DOHH2 (cell line): ENCODE measurements around the gene EFL1.

Experiments
- H3F3A ChIP-seq: fragments of 200-600 bp; sonication (generic), shearing (Covaris generic); 2 replicates; pipeline ENCODE4 v1.6.0; 2016; ENCODE audit warnings: antibody characterized with exemption, mild to moderate bottlenecking; ENCODE audit not compliant: control insufficient read depth, insufficient read depth
- H3K27ac ChIP-seq: fragments of 200-600 bp; sonication (generic); 2 replicates; pipeline ENCODE4 v1.5.1; 2014; ENCODE audit warnings: low read depth, mild to moderate bottlenecking, low read length, moderate library complexity
- H3K27me3 ChIP-seq: fragments of 200-600 bp; sonication (generic); 2 replicates; pipeline ENCODE4 v1.6.1; 2014; ENCODE audit warnings: mild to moderate bottlenecking, low read length, mixed read lengths; ENCODE audit not compliant: control insufficient read depth
- H3K36me3 ChIP-seq: fragments of 200-600 bp; sonication (generic); 2 replicates; pipeline ENCODE4 v1.6.1; 2014; ENCODE audit warnings: mild to moderate bottlenecking, low read length, moderate library complexity, mixed read lengths; ENCODE audit not compliant: control insufficient read depth
- H3K4me1 ChIP-seq: fragments of 200-600 bp; sonication (generic); 2 replicates; pipeline ENCODE4 v1.6.1; 2014; ENCODE audit warnings: mild to moderate bottlenecking, low read length, mixed read lengths; ENCODE audit not compliant: control insufficient read depth
- H3K4me2 ChIP-seq: fragments of 200-600 bp; sonication (generic); 2 replicates; pipeline ENCODE4 v1.6.0; 2014; ENCODE audit warnings: mild to moderate bottlenecking, low read length, moderate library complexity
- H3K4me3 ChIP-seq: fragments of 200-600 bp; sonication (generic); 2 replicates; pipeline ENCODE4 v1.5.1; 2014; ENCODE audit warnings: mild to moderate bottlenecking, low read length, mixed read lengths
- H3K79me2 ChIP-seq: fragments of 200-600 bp; sonication (generic); 2 replicates; pipeline ENCODE4 v1.6.1; 2014; ENCODE audit warnings: mild to moderate bottlenecking, low read length, mixed read lengths; ENCODE audit not compliant: control insufficient read depth
- H3K9me2 ChIP-seq: fragments of 200-600 bp; sonication (generic); replicated peaks from 2 replicates; pipeline ENCODE4 v1.6.1; 2014; ENCODE audit warnings: mild to moderate bottlenecking, low read length, mixed read lengths; ENCODE audit not compliant: control insufficient read depth
- H3K9me3 ChIP-seq: fragments of 200-600 bp; sonication (generic); 2 replicates; pipeline ENCODE4 v1.6.1; 2014; ENCODE audit warnings: antibody characterized with exemption, low read length, mixed read lengths; ENCODE audit not compliant: control insufficient read depth, insufficient read depth
- H4K20me1 ChIP-seq: fragments of 200-600 bp; sonication (generic); 2 replicates; pipeline ENCODE4 v1.6.0; 2014; ENCODE audit warnings: low read depth, mild to moderate bottlenecking, antibody characterized with exemption, low read length, moderate library complexity; ENCODE audit not compliant: control insufficient read depth, insufficient read depth
- EZH2phosphoT487 ChIP-seq: fragments of 200-600 bp; sonication (generic); IDR thresholded peaks from 2 replicates; pipeline ENCODE4 v1.6.1; 2017; ENCODE audit warnings: borderline replicate concordance, mild to moderate bottlenecking, antibody characterized with exemption, low read length, moderate library complexity, mixed read lengths
- TF ChIP-seq, protein P1 (sequence below): fragments of 200-600 bp; sonication (generic); IDR thresholded peaks from one replicate; pipeline ENCODE4 v1.5.1; 2014; ENCODE audit warnings: antibody characterized with exemption, mild to moderate bottlenecking, low read depth, low read length; ENCODE audit not compliant: poor library complexity, severe bottlenecking

EFL1 gene

DNA sequence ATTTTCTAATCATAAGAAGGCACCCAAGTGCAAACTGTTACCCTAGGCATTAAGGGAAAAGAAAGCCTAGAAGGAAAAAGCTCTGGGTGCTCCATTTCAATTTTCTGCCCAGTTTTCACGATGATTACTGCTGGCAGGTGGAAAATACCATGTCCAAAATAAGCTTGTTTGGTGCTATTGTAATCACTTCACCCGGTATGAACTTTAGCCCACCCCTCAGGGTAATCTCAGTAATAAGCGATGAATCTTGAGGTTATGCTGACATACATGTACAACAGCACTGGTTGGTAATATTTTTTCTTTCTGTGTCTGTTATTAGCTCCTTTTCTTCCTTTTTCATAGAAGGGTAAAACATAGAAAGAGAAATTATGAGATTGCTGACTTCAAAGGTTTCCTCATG, 128.1 kb downstream of the EFL1 start:
- no peak for TF ChIP-seq EZH2phosphoT487
- TF ChIP-seq, protein P1, sequence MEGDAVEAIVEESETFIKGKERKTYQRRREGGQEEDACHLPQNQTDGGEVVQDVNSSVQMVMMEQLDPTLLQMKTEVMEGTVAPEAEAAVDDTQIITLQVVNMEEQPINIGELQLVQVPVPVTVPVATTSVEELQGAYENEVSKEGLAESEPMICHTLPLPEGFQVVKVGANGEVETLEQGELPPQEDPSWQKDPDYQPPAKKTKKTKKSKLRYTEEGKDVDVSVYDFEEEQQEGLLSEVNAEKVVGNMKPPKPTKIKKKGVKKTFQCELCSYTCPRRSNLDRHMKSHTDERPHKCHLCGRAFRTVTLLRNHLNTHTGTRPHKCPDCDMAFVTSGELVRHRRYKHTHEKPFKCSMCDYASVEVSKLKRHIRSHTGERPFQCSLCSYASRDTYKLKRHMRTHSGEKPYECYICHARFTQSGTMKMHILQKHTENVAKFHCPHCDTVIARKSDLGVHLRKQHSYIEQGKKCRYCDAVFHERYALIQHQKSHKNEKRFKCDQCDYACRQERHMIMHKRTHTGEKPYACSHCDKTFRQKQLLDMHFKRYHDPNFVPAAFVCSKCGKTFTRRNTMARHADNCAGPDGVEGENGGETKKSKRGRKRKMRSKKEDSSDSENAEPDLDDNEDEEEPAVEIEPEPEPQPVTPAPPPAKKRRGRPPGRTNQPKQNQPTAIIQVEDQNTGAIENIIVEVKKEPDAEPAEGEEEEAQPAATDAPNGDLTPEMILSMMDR, result no peak
- no peaks in the 10 kb centered on the region for H3K79me2 ChIP-seq

DNA sequence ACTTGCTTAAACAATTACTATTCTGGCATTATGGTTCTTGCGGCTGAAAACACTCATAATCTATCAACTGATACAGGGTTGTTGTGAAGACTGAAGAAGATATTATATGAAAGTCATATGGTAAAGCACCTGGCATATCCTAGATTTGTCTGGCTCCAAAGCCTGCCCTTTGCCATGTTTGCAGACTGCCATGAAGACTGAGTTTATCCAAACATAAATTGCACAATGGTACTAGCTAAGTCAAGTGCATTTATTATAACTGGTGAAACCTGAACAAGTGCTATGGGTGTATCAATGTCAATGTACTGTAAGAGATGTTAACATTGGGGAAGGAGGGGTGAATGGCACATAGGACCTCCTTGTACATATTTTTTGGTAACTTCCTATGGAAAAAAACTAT, 129.3 kb downstream of the EFL1 start:
- Histone ChIP-seq H3K27me3 (no peaks in the 10 kb centered on the region), H3K36me3 (peaks cover 41% of the 10 kb centered on the region), H3F3A (no peaks in the 10 kb centered on the region), H3K4me1 (no peaks in the 10 kb centered on the region), H3K4me2 (no peak overlapping the region), H3K9me3 (no peaks in the 10 kb centered on the region), H3K79me2 (no peaks in the 10 kb centered on the region), H3K4me3 (no peak overlapping the region), H3K9me2 (no peaks in the 10 kb centered on the region), H3K27ac (no peak overlapping the region), H4K20me1 (no peaks in the 10 kb centered on the region)
- TF ChIP-seq EZH2phosphoT487, result no peak
- TF ChIP-seq, protein P1, result no peak

More for the DNA sequence above, 128.1 kb downstream of the EFL1 start:
- H3K4me3 ChIP-seq, result no peak overlapping the region
- H3K27me3 ChIP-seq, result no peaks in the 10 kb centered on the region
- no peaks in the 10 kb centered on the region for H3K9me2 ChIP-seq
- peaks cover 45% of the 10 kb centered on the region for H3K36me3 ChIP-seq
- H4K20me1 ChIP-seq, result no peaks in the 10 kb centered on the region
- H3K4me2 ChIP-seq, result no peak overlapping the region
- no peaks in the 10 kb centered on the region for H3K9me3 ChIP-seq
- 0 out of 2 replicates have a peak, but pooled peaks cover under 1% of the 10 kb centered on the region for H3K4me1 ChIP-seq
- no peaks in the 10 kb centered on the region for H3F3A ChIP-seq
- no peak overlapping the region for H3K27ac ChIP-seq

DNA sequence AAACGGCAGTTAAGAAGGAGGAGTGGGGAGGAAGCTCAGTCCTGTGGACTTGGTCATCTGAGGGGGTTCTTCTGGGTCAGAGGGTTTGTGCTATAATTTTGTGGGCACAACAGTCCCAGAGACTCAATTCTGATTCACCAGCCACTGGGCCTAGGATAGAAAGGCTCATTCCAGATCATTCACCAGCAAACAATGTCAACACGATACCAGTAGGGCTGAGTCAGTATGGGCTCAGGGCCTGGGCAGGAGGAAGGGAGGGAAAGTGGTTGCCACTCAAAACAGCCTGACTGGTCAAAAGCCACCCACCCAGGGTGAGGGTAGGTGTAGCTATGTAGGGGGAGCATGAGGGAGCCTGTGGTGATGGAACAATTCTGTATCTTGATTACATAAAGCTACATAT, 129.8 kb downstream of the EFL1 start:
- no peaks in the 10 kb centered on the region for H3F3A ChIP-seq
- H3K36me3 ChIP-seq, result peaks cover 38% of the 10 kb centered on the region
- H3K4me1 ChIP-seq, result no peaks in the 10 kb centered on the region

More for the DNA sequence above, 129.8 kb downstream of the EFL1 start:
- no peaks in the 10 kb centered on the region for H3K79me2 ChIP-seq
- no peaks in the 10 kb centered on the region for H3K27me3 ChIP-seq
- TF ChIP-seq EZH2phosphoT487, result no peak
- TF ChIP-seq, protein P1, result no peak
- no peak overlapping the region for H3K4me3 ChIP-seq
- no peaks in the 10 kb centered on the region for H3K9me3 ChIP-seq
- no peak overlapping the region for H3K4me2 ChIP-seq
- H3K27ac ChIP-seq, result no peak overlapping the region
- H4K20me1 ChIP-seq, result no peaks in the 10 kb centered on the region
- H3K9me2 ChIP-seq, result no peaks in the 10 kb centered on the region
